DOHH2 (cell line): ENCODE data around the gene OR4P4.

Experiments used
- H3F3A ChIP-seq: fragments of 200-600 bp; sonication (generic), shearing (Covaris generic); 2 replicates; pipeline ENCODE4 v1.6.0; 2016; ENCODE audit warnings: antibody characterized with exemption, mild to moderate bottlenecking; ENCODE audit not compliant: control insufficient read depth, insufficient read depth
- H3K27ac ChIP-seq: fragments of 200-600 bp; sonication (generic); 2 replicates; pipeline ENCODE4 v1.5.1; 2014; ENCODE audit warnings: low read depth, mild to moderate bottlenecking, low read length, moderate library complexity
- H3K27me3 ChIP-seq: fragments of 200-600 bp; sonication (generic); 2 replicates; pipeline ENCODE4 v1.6.1; 2014; ENCODE audit warnings: mild to moderate bottlenecking, low read length, mixed read lengths; ENCODE audit not compliant: control insufficient read depth
- H3K36me3 ChIP-seq: fragments of 200-600 bp; sonication (generic); 2 replicates; pipeline ENCODE4 v1.6.1; 2014; ENCODE audit warnings: mild to moderate bottlenecking, low read length, moderate library complexity, mixed read lengths; ENCODE audit not compliant: control insufficient read depth
- H3K4me1 ChIP-seq: fragments of 200-600 bp; sonication (generic); 2 replicates; pipeline ENCODE4 v1.6.1; 2014; ENCODE audit warnings: mild to moderate bottlenecking, low read length, mixed read lengths; ENCODE audit not compliant: control insufficient read depth
- H3K4me2 ChIP-seq: fragments of 200-600 bp; sonication (generic); 2 replicates; pipeline ENCODE4 v1.6.0; 2014; ENCODE audit warnings: mild to moderate bottlenecking, low read length, moderate library complexity
- H3K4me3 ChIP-seq: fragments of 200-600 bp; sonication (generic); 2 replicates; pipeline ENCODE4 v1.5.1; 2014; ENCODE audit warnings: mild to moderate bottlenecking, low read length, mixed read lengths
- H3K79me2 ChIP-seq: fragments of 200-600 bp; sonication (generic); 2 replicates; pipeline ENCODE4 v1.6.1; 2014; ENCODE audit warnings: mild to moderate bottlenecking, low read length, mixed read lengths; ENCODE audit not compliant: control insufficient read depth
- H3K9me2 ChIP-seq: fragments of 200-600 bp; sonication (generic); replicated peaks from 2 replicates; pipeline ENCODE4 v1.6.1; 2014; ENCODE audit warnings: mild to moderate bottlenecking, low read length, mixed read lengths; ENCODE audit not compliant: control insufficient read depth
- H3K9me3 ChIP-seq: fragments of 200-600 bp; sonication (generic); 2 replicates; pipeline ENCODE4 v1.6.1; 2014; ENCODE audit warnings: antibody characterized with exemption, low read length, mixed read lengths; ENCODE audit not compliant: control insufficient read depth, insufficient read depth
- H4K20me1 ChIP-seq: fragments of 200-600 bp; sonication (generic); 2 replicates; pipeline ENCODE4 v1.6.0; 2014; ENCODE audit warnings: low read depth, mild to moderate bottlenecking, antibody characterized with exemption, low read length, moderate library complexity; ENCODE audit not compliant: control insufficient read depth, insufficient read depth
- CTCF ChIP-seq: fragments of 200-600 bp; sonication (generic); IDR thresholded peaks from one replicate; pipeline ENCODE4 v1.5.1; 2014; ENCODE audit warnings: antibody characterized with exemption, mild to moderate bottlenecking, low read depth, low read length; ENCODE audit not compliant: poor library complexity, severe bottlenecking
- EZH2phosphoT487 ChIP-seq: fragments of 200-600 bp; sonication (generic); IDR thresholded peaks from 2 replicates; pipeline ENCODE4 v1.6.1; 2017; ENCODE audit warnings: borderline replicate concordance, mild to moderate bottlenecking, antibody characterized with exemption, low read length, moderate library complexity, mixed read lengths

Gene OR4P4

GRCh38 chr11:55661901-55662300 lies 27.0 kb downstream of the OR4P4 start, which contains the start of gene OR4C6:
OR4C6 (plus strand) TSS chr11:55662201; CDS start chr11:55665167, 2,966 bp downstream.
- no peaks in the 10 kb centered on the region for H3K27me3 ChIP-seq
- H3K9me2 ChIP-seq: no peaks in the 10 kb centered on the region
- no peaks in the 10 kb centered on the region for H4K20me1 ChIP-seq
- no peaks in the 10 kb centered on the region for H3K4me1 ChIP-seq
- no peaks in the 10 kb centered on the region for H3K9me3 ChIP-seq
- H3K36me3 ChIP-seq: no peaks in the 10 kb centered on the region
- no peak within 1 kb of the TSS for H3K4me2 ChIP-seq
- no peaks in the 10 kb centered on the region for H3F3A ChIP-seq
- no peak within 1 kb of the TSS for H3K27ac ChIP-seq
- H3K79me2 ChIP-seq: no peaks in the 10 kb centered on the region
- TF ChIP-seq EZH2phosphoT487: no peak
- TF ChIP-seq CTCF: no peak
- H3K4me3 ChIP-seq: no peak within 1 kb of the TSS

- H3K9me3 ChIP-seq: no peaks in the 10 kb centered on the region
- TF ChIP-seq EZH2phosphoT487 (no peak), CTCF (no peak)
- no peaks in the 10 kb centered on the region for H3K27me3 ChIP-seq
- no peak overlapping the region for H3K4me2 ChIP-seq
- H3K4me3 ChIP-seq: no peak overlapping the region
- H3K9me2 ChIP-seq: no peaks in the 10 kb centered on the region
- H3K79me2 ChIP-seq: no peaks in the 10 kb centered on the region
- no peak overlapping the region for H3K27ac ChIP-seq
- H3K4me1 ChIP-seq: no peaks in the 10 kb centered on the region
- H3K36me3 ChIP-seq: no peaks in the 10 kb centered on the region
- no peaks in the 10 kb centered on the region for H3F3A ChIP-seq
- no peaks in the 10 kb centered on the region for H4K20me1 ChIP-seq
Measured at GRCh38 chr11:55669376-55669775, 34.5 kb downstream of the OR4P4 start.

- Histone ChIP-seq H3K4me2 (no peak overlapping the region), H3F3A (no peaks in the 10 kb centered on the region), H3K9me2 (no peaks in the 10 kb centered on the region), H3K27me3 (no peaks in the 10 kb centered on the region), H4K20me1 (no peaks in the 10 kb centered on the region), H3K79me2 (no peaks in the 10 kb centered on the region), H3K4me3 (no peak overlapping the region), H3K36me3 (no peaks in the 10 kb centered on the region), H3K27ac (no peak overlapping the region), H3K4me1 (no peaks in the 10 kb centered on the region), H3K9me3 (no peaks in the 10 kb centered on the region)
- TF ChIP-seq CTCF (no peak), EZH2phosphoT487 (no peak)
Measured at GRCh38 chr11:55673860-55674259, 38.9 kb downstream of the OR4P4 start.
